PC-3 (cell line): Measurements from ENCODE around the gene ALPK3. TPM values are rescaled to one million over a fixed set of nuclear protein-coding genes. Genes with fewer than 3 reads are reported as not detected.

ENCODE experiments used
- ATAC-seq: fragments of 200-7000 bp; cut with Tn5 transposase; 2 replicates; pipeline ENCODE4 v1.9.1; 2020; ENCODE audit warnings: mild to moderate bottlenecking, moderate library complexity
- BruUV-seq: library from RNA; stranded (reverse); fragments of 400-500 nt; replicated peaks from 2 replicates; lab custom pipeline; 2021; lab: Mats Ljungman, UMichigan
- CTCF ChIA-PET: fragments of 300-600 bp; sonication (Branson Sonifier 250); formaldehyde crosslinking; loops from one replicate; lab custom pipeline; 2022; ENCODE audit warnings: antibody characterized with exemption; lab: Charles Lee
- POLR2A ChIA-PET: fragments of 300-600 bp; sonication (Branson Sonifier 250); formaldehyde crosslinking; loops from one replicate; lab custom pipeline; 2022; ENCODE audit warnings: antibody characterized with exemption; ENCODE audit not compliant: unreplicated experiment; lab: Charles Lee
- DNase-seq: peaks from one replicate; pipeline ENCODE4 v3.0.0-alpha.2; 2015
- H2AFZ ChIP-seq: fragments of 300-600 bp; sonication (generic); 2 replicates; pipeline ENCODE4 v1.6.0; 2016; ENCODE audit warnings: antibody characterized with exemption, low read length
- H3F3A ChIP-seq: fragments of 300-600 bp; sonication (generic); one replicate; pipeline ENCODE4 v1.6.0; 2017; ENCODE audit warnings: antibody characterized with exemption, low read length, control low read depth, mild to moderate bottlenecking; ENCODE audit not compliant: unreplicated experiment
- H3K27ac ChIP-seq: fragments of 300-600 bp; sonication (generic); 2 replicates; pipeline ENCODE4 v1.5.1; 2016; ENCODE audit warnings: mild to moderate bottlenecking, low read length
- H3K27me3 ChIP-seq: fragments of 300-600 bp; sonication (generic); 2 replicates; pipeline ENCODE4 v1.6.1; 2016; ENCODE audit warnings: low read length, mixed read lengths
- H3K36me3 ChIP-seq: fragments of 300-600 bp; sonication (generic); 2 replicates; pipeline ENCODE4 v1.6.1; 2016; ENCODE audit warnings: low read depth, mixed run types, low read length, mixed read lengths
- H3K4me1 ChIP-seq: fragments of 300-600 bp; sonication (generic); 2 replicates; pipeline ENCODE4 v1.5.1; 2016; ENCODE audit warnings: low read length; ENCODE audit not compliant: insufficient read depth
- H3K4me2 ChIP-seq: fragments of 300-600 bp; sonication (generic); 2 replicates; pipeline ENCODE4 v1.6.0; 2016; ENCODE audit warnings: low read length
- H3K4me3 ChIP-seq: fragments of 300-600 bp; sonication (generic); 2 replicates; pipeline ENCODE4 v1.5.1; 2016; ENCODE audit warnings: mild to moderate bottlenecking, low read length, mixed read lengths
- H3K79me2 ChIP-seq: fragments of 300-600 bp; sonication (generic); 2 replicates; pipeline ENCODE4 v1.6.1; 2017; ENCODE audit warnings: low read length, mixed read lengths
- H3K9ac ChIP-seq: fragments of 300-600 bp; sonication (generic); 2 replicates; pipeline ENCODE4 v1.6.0; 2016; ENCODE audit warnings: mild to moderate bottlenecking, low read length
- H3K9me2 ChIP-seq: fragments of 300-600 bp; sonication (generic); replicated peaks from 2 replicates; pipeline ENCODE4 v1.6.1; 2016; ENCODE audit warnings: mixed run types, low read length, mixed read lengths
- H3K9me3 ChIP-seq: fragments of 300-600 bp; sonication (generic); 2 replicates; pipeline ENCODE4 v1.6.1; 2016; ENCODE audit warnings: low read length, mixed read lengths
- H4K20me1 ChIP-seq: fragments of 300-600 bp; sonication (generic); 2 replicates; pipeline ENCODE4 v1.6.1; 2016; ENCODE audit warnings: low read length, mixed read lengths
- EZH2 ChIP-seq: fragments of 300-600 bp; sonication (generic); IDR thresholded peaks from one replicate; pipeline ENCODE4 v1.6.1; 2017; ENCODE audit warnings: antibody characterized with exemption, mild to moderate bottlenecking, low read length; ENCODE audit not compliant: unreplicated experiment
- EZH2phosphoT487 ChIP-seq: fragments of 300-600 bp; sonication (generic); IDR thresholded peaks from 2 replicates; pipeline ENCODE4 v1.6.1; 2018; ENCODE audit warnings: mild to moderate bottlenecking, antibody characterized with exemption, low read length, borderline replicate concordance
- intact Hi-C: fragments of 100-400 bp; cut with micrococcal nuclease; formaldehyde crosslinking; loops from 2 replicates; pipeline ENCODE4 v1.9.0; 2023
- total RNA-seq: library from RNA; depleted of rRNA; stranded (reverse); fragments of >200 nt; gene quantifications from 2 replicates; pipeline ENCODE4 v1.2.3, GENCODE V29; 2014
- TF ChIP-seq, protein P1 (sequence below): fragments of 300-600 bp; sonication (generic); conservative IDR thresholded peaks from 2 replicates; pipeline ENCODE4 v1.5.1; 2017; ENCODE audit warnings: antibody characterized with exemption, low read depth, mild to moderate bottlenecking, low read length

The ALPK3 gene
- total RNA-seq, 1 experiment from 2014 or later: 2.4 TPM

DNA sequence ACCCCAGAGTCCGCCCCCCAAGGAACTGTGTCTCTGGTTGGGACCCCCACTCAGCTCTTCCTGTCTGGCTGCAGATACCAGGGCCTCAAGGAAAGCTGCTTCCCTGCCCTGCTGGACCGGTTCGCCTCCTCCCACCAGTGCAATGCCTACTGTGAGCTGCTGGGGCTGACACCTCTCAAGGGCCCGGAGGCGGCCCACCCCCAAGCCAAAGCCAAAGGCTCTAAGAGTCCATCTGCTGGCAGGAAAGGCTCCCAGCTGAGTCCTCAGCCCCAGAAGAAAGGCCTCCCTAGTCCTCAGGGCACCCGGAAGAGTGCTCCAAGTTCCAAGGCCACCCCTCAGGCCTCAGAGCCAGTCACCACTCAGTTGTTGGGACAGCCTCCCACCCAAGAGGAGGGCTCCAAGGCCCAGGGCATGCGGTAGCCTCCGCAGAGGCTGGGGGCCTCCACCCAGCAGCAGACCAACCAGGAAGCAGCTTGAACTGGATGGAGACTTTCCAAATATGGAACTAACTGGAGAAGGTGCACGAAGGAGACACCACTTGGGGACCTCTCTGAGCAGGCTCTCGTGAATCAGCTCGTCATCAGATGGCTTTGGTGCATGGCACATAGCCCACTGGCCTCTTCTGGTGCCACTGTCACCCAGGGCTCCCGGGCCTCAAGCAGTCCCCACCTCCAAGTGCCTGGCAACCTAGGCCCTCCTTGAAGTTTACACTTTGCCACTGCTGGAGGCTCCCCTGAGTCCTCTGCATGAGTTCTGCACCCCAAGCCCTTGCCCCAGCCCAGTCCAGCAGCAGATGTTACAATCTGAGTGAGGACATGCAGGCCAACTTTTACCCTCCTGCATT is 51.1 kb downstream of the ALPK3 start:
- Histone ChIP-seq H2AFZ (no peak overlapping the region), H3F3A (no peaks in the 10 kb centered on the region), H3K27me3 (no peaks in the 10 kb centered on the region), H3K9me2 (no peaks in the 10 kb centered on the region), H3K4me1 (no peaks in the 10 kb centered on the region), H3K4me2 (no peak overlapping the region), H3K36me3 (no peaks in the 10 kb centered on the region), H3K79me2 (no peaks in the 10 kb centered on the region), H3K27ac (no peak overlapping the region), H3K4me3 (no peak overlapping the region), H4K20me1 (no peaks in the 10 kb centered on the region), H3K9ac (no peak overlapping the region), H3K9me3 (no peaks in the 10 kb centered on the region)
- intact Hi-C loops: no loop called here
- ChIA-PET POLR2A (no interaction called here), CTCF (no interaction called here)
- no peak for DNase-seq
- TF ChIP-seq EZH2phosphoT487 (no peak), EZH2 (no peak)
- TF ChIP-seq, protein P1, sequence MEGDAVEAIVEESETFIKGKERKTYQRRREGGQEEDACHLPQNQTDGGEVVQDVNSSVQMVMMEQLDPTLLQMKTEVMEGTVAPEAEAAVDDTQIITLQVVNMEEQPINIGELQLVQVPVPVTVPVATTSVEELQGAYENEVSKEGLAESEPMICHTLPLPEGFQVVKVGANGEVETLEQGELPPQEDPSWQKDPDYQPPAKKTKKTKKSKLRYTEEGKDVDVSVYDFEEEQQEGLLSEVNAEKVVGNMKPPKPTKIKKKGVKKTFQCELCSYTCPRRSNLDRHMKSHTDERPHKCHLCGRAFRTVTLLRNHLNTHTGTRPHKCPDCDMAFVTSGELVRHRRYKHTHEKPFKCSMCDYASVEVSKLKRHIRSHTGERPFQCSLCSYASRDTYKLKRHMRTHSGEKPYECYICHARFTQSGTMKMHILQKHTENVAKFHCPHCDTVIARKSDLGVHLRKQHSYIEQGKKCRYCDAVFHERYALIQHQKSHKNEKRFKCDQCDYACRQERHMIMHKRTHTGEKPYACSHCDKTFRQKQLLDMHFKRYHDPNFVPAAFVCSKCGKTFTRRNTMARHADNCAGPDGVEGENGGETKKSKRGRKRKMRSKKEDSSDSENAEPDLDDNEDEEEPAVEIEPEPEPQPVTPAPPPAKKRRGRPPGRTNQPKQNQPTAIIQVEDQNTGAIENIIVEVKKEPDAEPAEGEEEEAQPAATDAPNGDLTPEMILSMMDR: no peak
- ATAC-seq: no peak
- BruUV-seq: no TSS peak

DNA sequence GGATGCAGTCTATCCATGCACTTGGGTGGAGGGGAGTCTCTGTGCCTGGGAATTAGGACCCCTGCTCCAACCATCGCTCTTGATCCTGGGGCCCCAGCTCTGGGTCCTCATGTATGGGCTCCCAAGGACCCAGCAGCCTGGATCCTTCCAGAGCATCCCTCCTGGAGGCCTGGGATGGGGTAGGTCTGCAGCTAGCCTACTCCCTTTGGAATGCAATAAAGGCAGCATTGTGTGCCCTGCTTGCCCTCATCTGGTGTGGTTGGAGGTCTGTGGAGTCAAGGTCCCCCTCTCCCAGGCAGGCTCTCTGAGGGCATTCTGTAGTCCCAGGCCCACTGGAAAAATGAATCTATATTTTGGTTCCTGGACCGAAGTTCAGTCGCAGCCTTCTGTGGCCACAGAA is 52.4 kb downstream of the ALPK3 start:
- CTCF ChIA-PET: no interaction called here
- ATAC-seq: no peak
- H3K27me3 ChIP-seq: no peaks in the 10 kb centered on the region
- no peaks in the 10 kb centered on the region for H4K20me1 ChIP-seq
- POLR2A ChIA-PET: no interaction called here
- TF ChIP-seq, protein P1: no peak
- TF ChIP-seq EZH2 (no peak), EZH2phosphoT487 (no peak)
- no peak overlapping the region for H3K27ac ChIP-seq
- no peak for DNase-seq
- no peaks in the 10 kb centered on the region for H3K4me1 ChIP-seq
- H3F3A ChIP-seq: no peaks in the 10 kb centered on the region
- H3K4me3 ChIP-seq: no peak overlapping the region
- H3K4me2 ChIP-seq: no peak overlapping the region
- no TSS peak for BruUV-seq
- H3K79me2 ChIP-seq: no peaks in the 10 kb centered on the region
- intact Hi-C loops: no loop called here
- no peak overlapping the region for H3K9ac ChIP-seq
- no peaks in the 10 kb centered on the region for H3K9me3 ChIP-seq
- H3K36me3 ChIP-seq: no peaks in the 10 kb centered on the region
- H2AFZ ChIP-seq: no peak overlapping the region
- H3K9me2 ChIP-seq: no peaks in the 10 kb centered on the region

GRCh38 chr15:84871428-84871985 is 54.4 kb downstream of the ALPK3 start:
- ChIA-PET CTCF (no interaction called here), POLR2A (no interaction called here)
- no peak for DNase-seq
- Histone ChIP-seq H3K79me2 (no peaks in the 10 kb centered on the region), H3K9me2 (no peaks in the 10 kb centered on the region), H3K4me3 (no peak overlapping the region), H3F3A (no peaks in the 10 kb centered on the region), H3K27ac (no peak overlapping the region), H2AFZ (no peak overlapping the region), H3K9me3 (no peaks in the 10 kb centered on the region), H4K20me1 (no peaks in the 10 kb centered on the region), H3K4me1 (no peaks in the 10 kb centered on the region), H3K9ac (no peak overlapping the region), H3K27me3 (no peaks in the 10 kb centered on the region), H3K36me3 (no peaks in the 10 kb centered on the region), H3K4me2 (no peak overlapping the region)
- BruUV-seq: no TSS peak
- ATAC-seq: no peak
- TF ChIP-seq EZH2 (no peak), EZH2phosphoT487 (no peak)
- TF ChIP-seq, protein P1: no peak
- intact Hi-C loops: no loop called here
